GM21526 (cell line): ENCODE data around the gene POLH.
"Not testable (repeated sequence)": the region's sequence is repeated elsewhere in the genome, so short reads cannot be mapped to it uniquely, and the experiment has no call there.

Experiments used
- ATAC-seq: cut with Tn5 transposase; IDR thresholded peaks from one replicate; pipeline ENCODE4 v1.9.1; 2021; ENCODE audit warnings: moderate library complexity; ENCODE audit not compliant: unreplicated experiment, low FRiP score

Gene POLH

GRCh38 chr6:43629505-43630300 lies 53.7 kb downstream of the POLH start:
- peak; percentile 67 for ATAC-seq

DNA sequence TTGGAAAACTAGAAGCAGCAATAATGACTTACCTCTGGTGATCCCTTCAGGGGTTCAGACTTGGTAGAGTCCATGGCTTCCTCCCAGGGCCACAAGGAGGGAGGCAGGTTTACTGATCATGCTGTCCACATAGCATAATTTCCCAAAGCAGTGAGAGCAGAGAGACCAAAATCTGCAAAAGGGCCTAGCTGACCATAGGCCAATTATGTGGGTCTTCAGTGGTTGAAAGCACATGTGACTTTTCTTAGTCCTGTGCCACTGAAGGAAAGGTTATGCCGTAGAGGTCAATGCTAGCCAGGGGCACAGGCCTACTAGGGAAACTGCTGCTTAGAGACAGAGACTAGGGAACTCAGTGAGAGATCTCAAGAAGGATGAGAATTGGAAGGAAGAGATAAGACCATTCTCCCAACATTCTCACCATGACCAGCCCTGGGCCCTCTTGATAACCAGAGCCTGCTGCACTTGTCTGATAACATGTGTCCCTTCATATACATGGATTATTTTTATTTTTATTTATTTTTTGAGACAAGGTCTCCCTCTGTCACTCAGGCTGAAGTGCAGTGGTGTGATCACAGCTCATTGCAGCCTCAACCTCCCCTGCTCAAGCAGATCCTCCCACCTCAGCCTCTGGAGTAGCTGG lies 55.1 kb downstream of the POLH start:
- ATAC-seq: no peak

DNA sequence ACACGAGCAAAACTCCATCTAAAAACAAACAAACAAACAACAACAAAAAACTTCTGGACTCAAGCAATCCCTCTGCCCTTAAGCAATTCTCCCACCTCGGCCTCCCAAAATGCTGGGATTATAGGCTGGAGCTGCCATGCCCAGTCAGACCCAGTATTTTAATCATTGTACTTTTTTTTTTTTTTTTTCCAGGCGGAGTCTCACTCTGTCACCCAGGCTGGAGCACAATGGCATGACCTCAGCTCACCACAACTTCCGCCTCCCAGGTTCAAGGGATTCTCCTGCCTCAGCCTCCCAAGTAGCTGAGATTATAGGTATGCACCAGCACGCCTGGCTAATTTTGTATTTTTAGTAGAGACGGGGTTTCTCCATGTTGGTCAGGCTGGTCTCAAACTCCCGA lies 57.0 kb downstream of the POLH start:
- ATAC-seq: not testable (repeated sequence)

DNA sequence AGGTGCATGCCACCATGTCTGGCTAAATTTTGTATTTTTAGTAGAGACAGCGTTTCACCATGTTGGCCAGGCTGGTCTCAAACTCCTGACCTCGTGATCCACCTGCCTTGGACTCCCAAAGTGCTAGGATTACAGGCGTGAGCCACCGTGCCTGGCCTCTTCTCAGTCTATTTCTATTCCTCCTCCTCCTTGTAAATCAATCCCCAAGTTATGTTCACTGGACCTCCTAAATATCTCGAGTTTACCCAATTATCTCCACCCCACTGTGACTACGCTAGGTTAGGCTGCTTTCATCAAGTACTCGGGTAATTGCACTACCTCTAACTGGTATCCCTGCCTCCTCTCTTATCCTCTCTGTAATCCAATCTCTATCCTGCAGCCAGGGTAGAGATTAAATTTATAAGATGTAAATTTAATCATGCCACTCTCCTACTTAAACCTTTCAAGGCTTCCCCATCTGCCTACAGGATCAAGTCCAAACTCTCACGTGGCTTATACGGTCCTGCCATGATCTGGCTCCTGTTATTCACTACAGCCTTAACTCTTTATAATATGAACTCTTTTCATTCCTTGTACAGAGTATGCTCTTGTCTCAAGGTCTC lies 58.8 kb downstream of the POLH start:
- no peak for ATAC-seq

DNA sequence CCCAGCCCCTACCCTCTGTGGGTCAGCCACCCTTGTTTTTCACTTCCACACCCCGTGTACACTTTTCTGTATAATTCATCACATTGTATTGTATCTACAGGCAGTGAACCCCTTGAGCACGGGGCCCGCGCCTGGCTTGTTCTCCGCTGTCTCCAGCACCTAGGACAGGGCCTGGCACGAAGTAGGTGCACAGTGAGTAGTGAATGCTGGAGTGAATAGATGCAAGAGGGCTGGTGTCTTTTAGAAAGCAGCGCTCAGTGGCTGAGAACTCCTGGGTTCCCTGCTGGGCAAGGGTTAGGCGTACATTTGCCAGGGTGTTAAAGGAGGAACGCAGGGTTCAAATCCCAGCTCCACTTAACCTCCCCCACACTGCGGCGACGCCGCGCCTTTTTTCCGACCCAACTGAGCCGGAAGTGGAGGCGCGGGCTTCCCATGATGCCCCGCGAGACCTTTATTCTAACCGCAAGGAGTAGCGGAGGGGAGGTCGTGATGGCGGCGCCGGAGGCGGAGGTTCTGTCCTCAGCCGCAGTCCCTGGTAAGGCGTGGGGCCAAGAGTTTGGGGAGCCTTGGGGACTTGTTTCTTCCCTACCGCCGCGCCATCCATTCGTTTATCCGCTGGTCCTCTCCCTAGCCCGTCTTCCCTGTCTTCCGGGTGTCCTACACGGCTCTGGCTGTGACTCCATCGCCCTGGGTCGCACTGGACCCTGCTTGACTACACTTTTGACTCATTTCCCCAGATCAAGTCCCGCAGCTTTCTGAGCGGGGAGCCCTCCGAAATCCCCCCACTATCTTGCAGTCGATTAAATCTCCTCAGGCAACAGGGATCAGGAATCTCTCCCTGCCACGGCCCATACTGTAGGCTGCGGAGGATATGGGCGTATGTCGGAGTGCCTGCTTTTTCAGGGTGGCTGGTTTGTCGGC lies 59.7 kb downstream of the POLH start, which contains the start of gene MAD2L1BP:
Gene MAD2L1BP (plus strand): TSS at position 454 of the 921 bp plus-strand sequence. CDS start 36 bp downstream, at position 490.
- ATAC-seq: peak; percentile 67

- ATAC-seq: no peak
These were observed 60.3 kb downstream of the POLH start for GRCh38 chr6:43636308-43636659.

DNA sequence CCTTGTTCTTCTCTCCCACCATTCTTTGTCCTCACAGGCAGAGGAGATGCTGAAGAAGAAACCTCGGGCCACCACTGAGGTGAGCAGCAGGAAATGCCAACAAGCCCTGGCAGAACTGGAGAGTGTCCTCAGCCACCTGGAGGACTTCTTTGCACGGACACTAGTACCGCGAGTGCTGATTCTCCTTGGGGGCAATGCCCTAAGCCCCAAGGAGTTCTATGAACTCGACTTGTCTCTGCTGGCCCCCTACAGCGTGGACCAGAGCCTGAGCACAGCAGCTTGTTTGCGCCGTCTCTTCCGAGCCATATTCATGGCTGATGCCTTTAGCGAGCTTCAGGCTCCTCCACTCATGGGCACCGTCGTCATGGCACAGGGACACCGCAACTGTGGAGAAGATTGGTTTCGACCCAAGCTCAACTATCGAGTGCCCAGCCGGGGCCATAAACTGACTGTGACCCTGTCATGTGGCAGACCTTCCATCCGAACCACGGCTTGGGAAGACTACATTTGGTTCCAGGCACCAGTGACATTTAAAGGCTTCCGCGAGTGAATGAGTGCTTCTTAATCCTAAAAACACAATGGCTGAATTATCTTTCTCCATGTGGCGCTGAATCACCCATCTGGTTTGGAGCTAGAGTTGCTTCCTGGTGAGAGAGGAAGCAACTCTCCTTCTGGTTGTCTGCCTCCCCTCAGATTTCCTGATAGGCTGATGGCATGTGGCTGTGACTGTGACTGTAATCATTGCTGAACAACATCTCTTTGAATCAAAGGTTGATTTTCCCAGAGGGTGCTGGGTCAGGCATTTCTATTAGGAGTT lies 64.2 kb downstream of the POLH start:
- no peak for ATAC-seq

GRCh38 chr6:43644940-43645612 lies 69.1 kb downstream of the POLH start, which contains the start of gene RSPH9:
Gene RSPH9, plus strand, starts transcription at chr6:43645036. Its CDS starts 63 bp downstream, at chr6:43645099.
- ATAC-seq: no peak

DNA sequence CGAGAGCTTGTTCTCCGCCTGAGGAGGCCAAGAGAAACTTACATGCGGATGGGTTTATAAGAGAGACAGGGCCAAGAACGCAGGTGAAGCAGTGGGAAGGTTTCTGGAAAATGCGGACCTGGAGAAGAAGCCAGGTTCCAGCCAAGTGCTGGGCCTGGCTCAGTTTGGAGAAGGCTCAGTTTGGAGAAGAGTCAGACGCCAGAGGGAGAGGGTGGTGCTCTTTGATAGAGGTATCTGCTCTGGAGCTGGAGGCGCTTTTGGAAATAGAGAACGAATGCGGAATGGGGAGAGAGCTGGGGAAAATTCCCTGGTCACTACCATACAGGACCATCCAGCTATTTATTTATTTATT lies 69.6 kb downstream of the POLH start:
- no peak for ATAC-seq

DNA sequence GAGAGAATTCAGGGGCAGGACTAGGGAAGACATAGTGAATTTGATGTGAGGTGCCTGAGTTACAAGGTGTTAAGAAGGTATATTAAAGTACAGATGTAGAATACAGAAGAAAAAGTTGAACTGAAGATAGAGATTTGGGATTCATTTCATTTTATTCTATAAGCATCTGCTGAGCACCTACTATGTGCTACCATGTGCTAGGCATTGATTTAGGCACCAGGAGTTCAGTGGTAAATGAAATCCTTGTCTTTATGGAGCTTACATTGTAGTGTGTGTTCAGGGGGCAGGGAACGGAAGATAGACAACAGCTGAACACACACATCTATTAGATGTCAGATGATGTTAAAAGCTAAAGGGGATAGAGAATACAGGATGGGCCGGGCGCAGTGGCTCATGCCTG lies 71.6 kb downstream of the POLH start:
- no peak for ATAC-seq

GRCh38 chr6:43648248-43648647 lies 72.3 kb downstream of the POLH start:
- ATAC-seq: no peak

GRCh38 chr6:43652822-43653221 lies 76.8 kb downstream of the POLH start:
- ATAC-seq: not testable (repeated sequence)

GRCh38 chr6:43657221-43657802 lies 81.3 kb downstream of the POLH start:
- ATAC-seq: no peak

DNA sequence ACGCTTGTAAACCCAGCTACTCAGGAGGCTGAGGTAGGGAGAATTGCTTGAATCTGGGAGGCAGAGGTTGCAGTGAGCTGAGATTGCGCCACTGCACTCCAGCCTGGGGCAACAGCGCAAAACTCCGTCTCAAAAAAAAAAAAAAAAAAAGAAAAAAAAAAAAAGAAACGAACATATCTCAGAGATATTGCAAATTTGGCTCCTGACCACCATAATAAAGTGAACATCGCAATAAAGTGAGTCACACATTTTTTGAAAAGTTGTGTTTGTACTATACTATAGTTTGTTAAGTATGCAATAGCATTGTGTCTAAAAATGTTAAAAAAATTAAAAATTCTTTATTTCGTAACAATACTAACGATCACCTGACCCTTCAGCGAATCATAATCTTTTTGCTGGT lies 82.2 kb downstream of the POLH start:
- ATAC-seq: no peak

DNA sequence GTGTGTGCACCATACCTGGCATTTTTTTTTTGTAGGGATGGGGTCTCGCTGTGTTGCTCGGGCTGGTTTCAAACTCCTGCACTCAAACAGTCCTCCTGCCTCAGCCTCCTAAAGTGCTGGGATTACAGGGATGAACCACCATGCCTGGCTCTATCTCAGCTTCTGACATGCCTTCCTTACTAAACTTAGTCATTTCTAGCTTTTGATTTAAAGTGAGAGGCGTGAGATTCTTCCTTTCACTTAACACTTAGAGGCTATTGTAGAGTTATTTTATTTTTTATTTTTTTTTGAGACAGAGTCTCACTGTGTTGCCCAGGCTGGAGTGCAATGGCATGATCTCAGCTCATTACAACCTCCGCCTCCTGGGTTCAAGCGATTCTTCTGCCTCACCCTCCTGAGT lies 87.0 kb downstream of the POLH start:
- ATAC-seq: not testable (repeated sequence)
